Measurements from ENCODE around the gene CBFB. TPM values are rescaled to one million over a fixed set of nuclear protein-coding genes. Genes with fewer than 3 reads are reported as not detected.

Gene CBFB
- total RNA-seq, 1 experiment from 2014 or later = 185 TPM

- POLR2A ChIA-PET (ENCODE audit: low non-redundant PET) = interaction anchor here (0.7 kb wide), 1 partner anchor 162 kb away, joined by 4 read pairs; no protein-coding TSS in a partner anchor
- CTCF ChIA-PET = no interaction called here
- H3K4me3 ChIP-seq (ENCODE audit: low read depth, low read length, poor library complexity, severe bottlenecking) = no peak overlapping the region
- TF ChIP-seq EZH2 (IDR thresholded peaks at IDR 0.05; ENCODE audit: borderline replicate concordance, low read depth, low read length, poor library complexity, severe bottlenecking) (no peak), CTCF (conservative IDR thresholded peaks at IDR 0.05; ENCODE audit: low read depth, low read length) (no peak)
- H3K36me3 ChIP-seq (ENCODE audit: insufficient read depth, low read length, poor library complexity, severe bottlenecking) = peaks cover 58% of the 10 kb centered on the region
- peak; percentile 40 for DNase-seq (ENCODE audit: low spot score)
- H3K4me1 ChIP-seq (ENCODE audit: insufficient read depth, low read length, poor library complexity, severe bottlenecking) = no peaks in the 10 kb centered on the region
- intact Hi-C loops (cut with micrococcal nuclease; ENCODE audit: unreplicated experiment) = no loop called here
- no peaks in the 10 kb centered on the region for H3K27me3 ChIP-seq (replicated peaks; ENCODE audit: insufficient read depth, low read depth, low read length, poor library complexity)
- H3K27ac ChIP-seq (ENCODE audit: low read depth, low read length, poor library complexity, severe bottlenecking) = no peak overlapping the region
- H3K9me3 ChIP-seq (ENCODE audit: low read depth, low read length, poor library complexity, severe bottlenecking) = no peaks in the 10 kb centered on the region
- BruUV-seq (replicated peaks) = no TSS peak
These were observed 108.7 kb downstream of the CBFB start for GRCh38 chr16:67137605-67138004.

- intact Hi-C loops (cut with micrococcal nuclease; ENCODE audit: unreplicated experiment) = no loop called here
- Histone ChIP-seq H3K27ac (ENCODE audit: low read depth, low read length, poor library complexity, severe bottlenecking) (no peak overlapping the region), H3K4me1 (ENCODE audit: insufficient read depth, low read length, poor library complexity, severe bottlenecking) (no peaks in the 10 kb centered on the region), H3K4me3 (ENCODE audit: low read depth, low read length, poor library complexity, severe bottlenecking) (no peak overlapping the region), H3K27me3 (replicated peaks; ENCODE audit: insufficient read depth, low read depth, low read length, poor library complexity) (no peaks in the 10 kb centered on the region), H3K36me3 (ENCODE audit: insufficient read depth, low read length, poor library complexity, severe bottlenecking) (peaks cover 66% of the 10 kb centered on the region), H3K9me3 (ENCODE audit: low read depth, low read length, poor library complexity, severe bottlenecking) (no peaks in the 10 kb centered on the region)
- CTCF ChIA-PET = no interaction called here
- BruUV-seq (replicated peaks) = no TSS peak
- POLR2A ChIA-PET (ENCODE audit: low non-redundant PET) = no interaction called here
- TF ChIP-seq CTCF (conservative IDR thresholded peaks at IDR 0.05; ENCODE audit: low read depth, low read length) = no peak
- TF ChIP-seq EZH2 (IDR thresholded peaks at IDR 0.05; ENCODE audit: borderline replicate concordance, low read depth, low read length, poor library complexity, severe bottlenecking) = no peak
- DNase-seq (ENCODE audit: low spot score) = no peak
These were observed 112.4 kb downstream of the CBFB start for GRCh38 chr16:67141391-67141790.

- intact Hi-C loops (cut with micrococcal nuclease; ENCODE audit: unreplicated experiment) = no loop called here
- ChIA-PET POLR2A (ENCODE audit: low non-redundant PET) (no interaction called here), CTCF (no interaction called here)
- Histone ChIP-seq H3K27ac (ENCODE audit: low read depth, low read length, poor library complexity, severe bottlenecking) (no peak overlapping the region), H3K27me3 (replicated peaks; ENCODE audit: insufficient read depth, low read depth, low read length, poor library complexity) (no peaks in the 10 kb centered on the region), H3K4me1 (ENCODE audit: insufficient read depth, low read length, poor library complexity, severe bottlenecking) (no peaks in the 10 kb centered on the region), H3K4me3 (ENCODE audit: low read depth, low read length, poor library complexity, severe bottlenecking) (no peak overlapping the region), H3K36me3 (ENCODE audit: insufficient read depth, low read length, poor library complexity, severe bottlenecking) (peaks cover 75% of the 10 kb centered on the region), H3K9me3 (ENCODE audit: low read depth, low read length, poor library complexity, severe bottlenecking) (no peaks in the 10 kb centered on the region)
- BruUV-seq (replicated peaks) = no TSS peak
- TF ChIP-seq EZH2 (IDR thresholded peaks at IDR 0.05; ENCODE audit: borderline replicate concordance, low read depth, low read length, poor library complexity, severe bottlenecking) (no peak), CTCF (conservative IDR thresholded peaks at IDR 0.05; ENCODE audit: low read depth, low read length) (no peak)
- no peak for DNase-seq (ENCODE audit: low spot score)
These were observed 113.4 kb downstream of the CBFB start for GRCh38 chr16:67142342-67142741.
